ENCODE results near the gene ZMAT3. TPM values are rescaled to one million over a fixed set of nuclear protein-coding genes. Genes with fewer than 3 reads are reported as not detected.

ZMAT3 gene
- total RNA-seq, 1 donor from 2014 or later: 12.8 TPM

GRCh38 chr3:179076243-179077027, 4.8 kb upstream of the ZMAT3 start:
- TF ChIP-seq, protein P1, sequence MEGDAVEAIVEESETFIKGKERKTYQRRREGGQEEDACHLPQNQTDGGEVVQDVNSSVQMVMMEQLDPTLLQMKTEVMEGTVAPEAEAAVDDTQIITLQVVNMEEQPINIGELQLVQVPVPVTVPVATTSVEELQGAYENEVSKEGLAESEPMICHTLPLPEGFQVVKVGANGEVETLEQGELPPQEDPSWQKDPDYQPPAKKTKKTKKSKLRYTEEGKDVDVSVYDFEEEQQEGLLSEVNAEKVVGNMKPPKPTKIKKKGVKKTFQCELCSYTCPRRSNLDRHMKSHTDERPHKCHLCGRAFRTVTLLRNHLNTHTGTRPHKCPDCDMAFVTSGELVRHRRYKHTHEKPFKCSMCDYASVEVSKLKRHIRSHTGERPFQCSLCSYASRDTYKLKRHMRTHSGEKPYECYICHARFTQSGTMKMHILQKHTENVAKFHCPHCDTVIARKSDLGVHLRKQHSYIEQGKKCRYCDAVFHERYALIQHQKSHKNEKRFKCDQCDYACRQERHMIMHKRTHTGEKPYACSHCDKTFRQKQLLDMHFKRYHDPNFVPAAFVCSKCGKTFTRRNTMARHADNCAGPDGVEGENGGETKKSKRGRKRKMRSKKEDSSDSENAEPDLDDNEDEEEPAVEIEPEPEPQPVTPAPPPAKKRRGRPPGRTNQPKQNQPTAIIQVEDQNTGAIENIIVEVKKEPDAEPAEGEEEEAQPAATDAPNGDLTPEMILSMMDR (IDR thresholded peaks at IDR 0.05; ENCODE audit: borderline replicate concordance): no peak
- Histone ChIP-seq H3K27ac (replicated peaks) (no peak overlapping the region), H3K36me3 (no peaks in the 10 kb centered on the region), H3K9me3 (replicated peaks) (no peaks in the 10 kb centered on the region), H3K4me1 (peaks cover 9% of the 10 kb centered on the region), H3K4me3 (no peak overlapping the region), H3K27me3 (ENCODE audit: low read depth) (no peaks in the 10 kb centered on the region)
- intact Hi-C loops (cut with micrococcal nuclease): no loop called here
- DNase-seq: no peak

DNA sequence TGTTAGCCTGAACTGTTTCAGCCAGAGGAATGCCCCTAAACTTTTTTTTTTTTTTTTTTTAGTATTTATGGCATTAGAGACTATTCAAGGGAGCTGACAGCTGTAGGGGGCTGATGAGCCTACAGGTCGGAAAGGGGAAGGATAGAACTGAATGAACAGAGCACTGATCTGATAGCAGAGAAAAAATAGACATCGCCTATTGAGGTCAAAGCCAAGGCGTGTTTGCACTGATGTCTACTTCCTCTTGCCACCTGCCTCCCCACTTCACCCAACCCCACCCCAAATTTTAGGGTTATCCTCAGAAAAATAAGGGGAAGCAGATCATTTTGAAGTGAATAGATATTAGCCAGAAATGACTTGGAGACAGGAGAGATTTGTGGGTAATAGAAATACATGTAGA, 3.0 kb upstream of the ZMAT3 start:
- Histone ChIP-seq H3K36me3 (no peaks in the 10 kb centered on the region), H3K9me3 (replicated peaks) (no peaks in the 10 kb centered on the region), H3K27me3 (ENCODE audit: low read depth) (no peaks in the 10 kb centered on the region), H3K4me3 (no peak overlapping the region), H3K27ac (replicated peaks) (no peak overlapping the region), H3K4me1 (peaks cover 26% of the 10 kb centered on the region)
- DNase-seq: no peak
- intact Hi-C loops (cut with micrococcal nuclease): no loop called here
- TF ChIP-seq, protein P1 (IDR thresholded peaks at IDR 0.05; ENCODE audit: borderline replicate concordance): no peak

DNA sequence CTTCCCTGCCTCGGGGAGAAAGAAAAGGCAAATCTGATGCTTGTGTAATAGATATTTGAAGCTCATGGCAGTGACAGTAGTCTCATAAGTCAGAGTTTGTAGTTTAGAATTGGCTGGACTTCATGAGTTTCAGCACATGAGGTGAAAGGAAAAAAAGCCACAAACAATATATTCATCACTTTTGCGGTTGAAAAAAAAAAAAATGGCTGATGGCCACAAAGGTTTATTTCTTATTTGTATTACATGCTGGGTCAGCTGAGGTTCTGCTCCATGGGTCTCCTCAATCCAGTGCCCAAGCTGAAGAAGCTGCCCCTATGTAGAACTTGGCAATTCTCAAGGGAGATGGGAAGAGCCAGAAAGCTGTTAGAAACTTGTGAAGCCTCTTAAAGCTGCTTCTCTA, 2.2 kb upstream of the ZMAT3 start:
- H3K4me1 ChIP-seq: peaks cover 33% of the 10 kb centered on the region
- H3K27me3 ChIP-seq (ENCODE audit: low read depth): no peaks in the 10 kb centered on the region
- no peak overlapping the region for H3K27ac ChIP-seq (replicated peaks)
- H3K9me3 ChIP-seq (replicated peaks): no peaks in the 10 kb centered on the region
- intact Hi-C loops (cut with micrococcal nuclease): no loop called here
- TF ChIP-seq, protein P1 (IDR thresholded peaks at IDR 0.05; ENCODE audit: borderline replicate concordance): no peak
- no peaks in the 10 kb centered on the region for H3K36me3 ChIP-seq
- no peak for DNase-seq
- no peak overlapping the region for H3K4me3 ChIP-seq

DNA sequence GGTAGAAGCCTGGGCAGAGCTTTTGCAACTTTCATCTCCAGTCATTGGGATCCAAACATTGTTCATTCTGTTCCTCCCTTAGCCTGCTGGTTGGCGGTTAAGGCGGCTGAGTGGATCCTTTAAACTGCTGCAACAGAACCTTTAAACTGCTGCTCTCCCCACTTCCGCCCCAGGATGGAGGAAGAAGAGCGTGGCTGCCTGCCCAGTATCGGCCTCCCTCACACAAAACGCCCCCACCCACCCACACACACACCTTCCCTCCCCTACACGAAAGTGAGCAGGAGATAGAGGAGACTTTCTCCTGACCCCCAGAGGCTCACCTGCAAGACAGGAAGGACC, 460 bp upstream of the ZMAT3 start:
- peak; percentile 29 for DNase-seq
- Histone ChIP-seq H3K4me1 (peaks cover 51% of the 10 kb centered on the region), H3K27ac (replicated peaks) (peak overlapping the region; percentile 93), H3K27me3 (ENCODE audit: low read depth) (no peaks in the 10 kb centered on the region), H3K36me3 (peaks cover 4% of the 10 kb centered on the region), H3K9me3 (replicated peaks) (no peaks in the 10 kb centered on the region), H3K4me3 (peak overlapping the region; percentile 80)
- intact Hi-C loops (cut with micrococcal nuclease): no loop called here
- TF ChIP-seq, protein P1 (IDR thresholded peaks at IDR 0.05; ENCODE audit: borderline replicate concordance): no peak

- Histone ChIP-seq H3K27ac (replicated peaks) (peak overlapping the region; percentile 93), H3K4me3 (peak overlapping the region; percentile 80), H3K36me3 (peaks cover 15% of the 10 kb centered on the region), H3K4me1 (peaks cover 57% of the 10 kb centered on the region), H3K27me3 (ENCODE audit: low read depth) (no peaks in the 10 kb centered on the region), H3K9me3 (replicated peaks) (no peaks in the 10 kb centered on the region)
- intact Hi-C loops (cut with micrococcal nuclease): no loop called here
- no peak for DNase-seq
- TF ChIP-seq, protein P1 (IDR thresholded peaks at IDR 0.05; ENCODE audit: borderline replicate concordance): no peak
These were observed 634 bp downstream of the ZMAT3 start for GRCh38 chr3:179071027-179071322.
